ENCODE measurements around the gene SPOCK2. TPM values are rescaled to one million over a fixed set of nuclear protein-coding genes. Genes with fewer than 3 reads are reported as not detected.
A peak's percentile ranks its signal among the peaks of the same experiment; 100 is the strongest.

SPOCK2 gene
- total and polyA plus RNA-seq, 2 of the 4 experiments (the other 2 are of a cell fraction), result 0.02 TPM; not detected in 1

- no peak overlapping the region; the same call in 1 of the 2 replicates for H3K4me2 ChIP-seq (ENCODE audit: low read depth, low read length)
- POLR2A ChIA-PET (ENCODE audit: unreplicated experiment), result no interaction called here
- dilution Hi-C loops (cut with HindIII; ENCODE audit: low sequenced_read_pairs, unreplicated experiment), result no loop called here
Measured at GRCh38 chr10:72087392-72087968, 871 bp downstream of the SPOCK2 start.

More at GRCh38 chr10:72087392-72087968, 871 bp downstream of the SPOCK2 start:
- no TSS peak for BruUV-seq (replicated peaks)
- H2BK20ac ChIP-seq (ENCODE audit: low read depth, low read length), result no peak overlapping the region
- H3K4me3 ChIP-seq (ENCODE audit: insufficient read depth, low read depth, low read length), result no peak overlapping the region
- H2BK120ac ChIP-seq (ENCODE audit: low read depth, low read length), result no peak overlapping the region
- no peak overlapping the region for H2AFZ ChIP-seq (replicated peaks; ENCODE audit: low read length, poor library complexity)
- no peaks in the 10 kb centered on the region for H3K36me3 ChIP-seq (ENCODE audit: control insufficient read depth, insufficient read depth, low read length)
- intact Hi-C loops (cut with micrococcal nuclease), result no loop called here
- no peak overlapping the region for H4K91ac ChIP-seq (ENCODE audit: insufficient read depth, low read depth, low read length)
- H3K9me1 ChIP-seq (ENCODE audit: insufficient read depth, low read length), result no peaks in the 10 kb centered on the region
- peaks cover 71% of the 10 kb centered on the region for H3K27me3 ChIP-seq (ENCODE audit: control insufficient read depth, insufficient read depth, low read length)
- no peak overlapping the region for H3K9ac ChIP-seq (ENCODE audit: low read depth, low read length)
- TF ChIP-seq RCOR1 (IDR thresholded peaks at IDR 0.05; ENCODE audit: insufficient replicate concordance, low read length) (no peak), ELK1 (IDR thresholded peaks at IDR 0.05; ENCODE audit: borderline replicate concordance, low read depth, low read length) (no peak), SMC3 (IDR thresholded peaks at IDR 0.05; ENCODE audit: low read depth, low read length) (no peak), MAZ (IDR thresholded peaks at IDR 0.05; ENCODE audit: borderline replicate concordance, low read depth, low read length) (no peak), CHD1 (IDR thresholded peaks at IDR 0.05; ENCODE audit: low read depth, low read length) (no peak)
- H3K4ac ChIP-seq (ENCODE audit: low read depth, low read length), result no peak overlapping the region
- CTCF ChIA-PET, result no interaction called here
- H3K27ac ChIP-seq (ENCODE audit: insufficient read depth, low read length), result no peak overlapping the region
- peaks cover 5% of the 10 kb centered on the region; the same call in 1 of the 2 replicates for H3K4me1 ChIP-seq (ENCODE audit: control insufficient read depth, insufficient read depth, low read length)
- ATAC-seq (ENCODE audit: low read depth), result peak; percentile 22; the same call in 1 of the 2 replicates
- no peaks in the 10 kb centered on the region; the same call in 1 of the 2 replicates for H4K20me1 ChIP-seq (ENCODE audit: insufficient read depth, low read length)
- no peak overlapping the region for H2AK9ac ChIP-seq (replicated peaks; ENCODE audit: low read depth, low read length, poor library complexity)
- no peak overlapping the region for H3K23ac ChIP-seq (ENCODE audit: low read depth, low read length)
- H3K9me3 ChIP-seq (ENCODE audit: control insufficient read depth, insufficient read depth, low read length), result no peaks in the 10 kb centered on the region
- no peak overlapping the region for H3K14ac ChIP-seq (replicated peaks; ENCODE audit: low read depth, low read length)
- H2BK5ac ChIP-seq (ENCODE audit: low read depth, low read length, poor library complexity, severe bottlenecking), result no peak overlapping the region
- no peak overlapping the region for H2AK5ac ChIP-seq (ENCODE audit: low read depth, low read length)
- H4K8ac ChIP-seq (ENCODE audit: low read depth in 2 of 2, low read length in 2 of 2), result no peak overlapping the region
- in situ Hi-C loops (cut with MboI; ENCODE audit: low sequenced_read_pairs), result no loop called here
- H4K5ac ChIP-seq (ENCODE audit: low read depth, low read length), result no peak overlapping the region
- H3K56ac ChIP-seq (ENCODE audit: extremely low read depth, insufficient read depth, low read length), result no peak overlapping the region
- H3K79me1 ChIP-seq (ENCODE audit: low read depth in 1 of 2, low read length in 2 of 2), result no peaks in the 10 kb centered on the region
- no peak overlapping the region for H2BK15ac ChIP-seq (ENCODE audit: low read depth, low read length)
- WGBS, 2 experiments (ENCODE audit: extremely low coverage in 2 of 2, insufficient read length in 1 of 2), result 12% methylated on average over 26 of the region's 50 CpGs; no CpG with 5 or more reads in 1 of the 2 experiments
- no peak for DNase-seq
- H3K18ac ChIP-seq (ENCODE audit: low read depth, low read length), result no peak overlapping the region
